Neural progenitor cell (in vitro differentiated cells): ENCODE results near the gene MEX3B. TPM values are rescaled to one million over a fixed set of nuclear protein-coding genes. Genes with fewer than 3 reads are reported as not detected.

Experiments used
- DNase-seq: peaks from one replicate; pipeline ENCODE4 v3.0.0-alpha.2; 2016; ENCODE audit warnings: low spot score
- H2AFZ ChIP-seq: fragments of 200-600 bp; sonication (generic); replicated peaks from 2 replicates; pipeline ENCODE4 v1.6.1; 2016; ENCODE audit warnings: antibody characterized with exemption
- H3F3A ChIP-seq: fragments of 200-600 bp; sonication (generic); 2 replicates; pipeline ENCODE4 v1.6.1; 2016; ENCODE audit warnings: antibody characterized with exemption, low read depth
- H3K27ac ChIP-seq: fragments of 200-600 bp; sonication (generic); 2 replicates; pipeline ENCODE4 v1.5.1; 2016; ENCODE audit warnings: mild to moderate bottlenecking
- H3K27me3 ChIP-seq: fragments of 200-600 bp; sonication (generic); 2 replicates; pipeline ENCODE4 v1.6.1; 2016; ENCODE audit warnings: mild to moderate bottlenecking, moderate library complexity
- H3K36me3 ChIP-seq: fragments of 200-600 bp; sonication (generic); 2 replicates; pipeline ENCODE4 v1.5.1; 2016
- H3K4me1 ChIP-seq: fragments of 200-600 bp; sonication (generic); 2 replicates; pipeline ENCODE4 v1.6.1; 2016; ENCODE audit warnings: mixed run types
- H3K4me2 ChIP-seq: fragments of 200-600 bp; sonication (generic); 2 replicates; pipeline ENCODE4 v1.6.1; 2016
- H3K4me3 ChIP-seq: fragments of 200-600 bp; sonication (generic); 2 replicates; pipeline ENCODE4 v1.5.1; 2016
- H3K79me2 ChIP-seq: fragments of 200-600 bp; sonication (generic); 2 replicates; pipeline ENCODE4 v1.6.1; 2016; ENCODE audit warnings: low read depth
- H3K9ac ChIP-seq: fragments of 200-600 bp; sonication (generic); 2 replicates; pipeline ENCODE4 v1.6.1; 2016
- H3K9me3 ChIP-seq: fragments of 200-600 bp; sonication (generic); 2 replicates; pipeline ENCODE4 v1.5.1; 2016; ENCODE audit warnings: low read depth
- H4K20me1 ChIP-seq: fragments of 200-600 bp; sonication (generic); 2 replicates; pipeline ENCODE4 v1.6.1; 2016; ENCODE audit warnings: low read depth
- H3K27ac Mint-ChIP-seq: 3 replicates; pipeline ENCODE4 v1.8.0; 2021; ENCODE audit warnings: mixed read lengths
- H3K27me3 Mint-ChIP-seq: 2 replicates; pipeline ENCODE4 v1.8.0; 2022; ENCODE audit warnings: low read depth, mild to moderate bottlenecking, inconsistent platforms, moderate library complexity, mixed read lengths; ENCODE audit not compliant: insufficient read depth
- H3K36me3 Mint-ChIP-seq: 3 replicates; pipeline ENCODE4 v1.8.0; 2021; ENCODE audit warnings: mixed read lengths
- H3K4me1 Mint-ChIP-seq: 3 replicates; pipeline ENCODE4 v1.8.0; 2021; ENCODE audit warnings: mixed read lengths
- H3K4me3 Mint-ChIP-seq: 3 replicates; pipeline ENCODE4 v1.8.0; 2021; ENCODE audit warnings: mild to moderate bottlenecking, moderate library complexity, mixed read lengths
- H3K9me3 Mint-ChIP-seq: 3 replicates; pipeline ENCODE4 v1.8.0; 2020; ENCODE audit warnings: mixed read lengths
- EZH2 ChIP-seq: fragments of 200-600 bp; sonication (generic); IDR thresholded peaks from 2 replicates; pipeline ENCODE4 v1.6.1; 2017; ENCODE audit warnings: antibody characterized with exemption, mild to moderate bottlenecking, moderate library complexity
- EZH2phosphoT487 ChIP-seq: fragments of 200-600 bp; sonication (generic); IDR thresholded peaks from 2 replicates; pipeline ENCODE4 v1.6.1; 2017; ENCODE audit warnings: antibody characterized with exemption
- total RNA-seq: library from RNA; depleted of rRNA; stranded (reverse); fragments of >200 nt; gene quantifications from 2 replicates; pipeline ENCODE4 v1.2.3, GENCODE V29; 2015; ENCODE audit warnings: low replicate concordance
- TF ChIP-seq, protein P1 (sequence below): fragments of 200-600 bp; sonication (generic); IDR thresholded peaks from 2 replicates; pipeline ENCODE4 v1.5.1; 2017; ENCODE audit warnings: antibody characterized with exemption, mild to moderate bottlenecking

MEX3B gene
- total RNA-seq, 1 donor from 2014 or later, result 29.5 TPM

GRCh38 chr15:82058026-82058425 lies 12.2 kb upstream of the MEX3B start:
- H3K4me3 Mint-ChIP-seq, result no peak overlapping the region
- peak overlapping the region; percentile 34 for H3K4me3 ChIP-seq

GRCh38 chr15:82056958-82057823 lies 11.4 kb upstream of the MEX3B start:
- Histone ChIP-seq H3K36me3 (no peaks in the 10 kb centered on the region), H2AFZ (peak overlapping the region; percentile 72), H3K4me2 (peak overlapping the region; percentile 70), H3K4me1 (peaks cover 15% of the 10 kb centered on the region), H3K27me3 (peaks cover 48% of the 10 kb centered on the region), H3K9ac (no peak overlapping the region), H3K9me3 (no peaks in the 10 kb centered on the region), H3K4me3 (peak overlapping the region; percentile 34), H3K79me2 (no peaks in the 10 kb centered on the region), H4K20me1 (no peaks in the 10 kb centered on the region), H3K27ac (no peak overlapping the region), H3F3A (no peaks in the 10 kb centered on the region)
- Mint-ChIP-seq H3K36me3 (no peaks in the 10 kb centered on the region), H3K4me1 (peaks cover 24% of the 10 kb centered on the region), H3K4me3 (peak overlapping the region; percentile 15), H3K27me3 (peaks cover 10% of the 10 kb centered on the region), H3K27ac (no peak overlapping the region), H3K9me3 (no peaks in the 10 kb centered on the region)
- TF ChIP-seq, protein P1, sequence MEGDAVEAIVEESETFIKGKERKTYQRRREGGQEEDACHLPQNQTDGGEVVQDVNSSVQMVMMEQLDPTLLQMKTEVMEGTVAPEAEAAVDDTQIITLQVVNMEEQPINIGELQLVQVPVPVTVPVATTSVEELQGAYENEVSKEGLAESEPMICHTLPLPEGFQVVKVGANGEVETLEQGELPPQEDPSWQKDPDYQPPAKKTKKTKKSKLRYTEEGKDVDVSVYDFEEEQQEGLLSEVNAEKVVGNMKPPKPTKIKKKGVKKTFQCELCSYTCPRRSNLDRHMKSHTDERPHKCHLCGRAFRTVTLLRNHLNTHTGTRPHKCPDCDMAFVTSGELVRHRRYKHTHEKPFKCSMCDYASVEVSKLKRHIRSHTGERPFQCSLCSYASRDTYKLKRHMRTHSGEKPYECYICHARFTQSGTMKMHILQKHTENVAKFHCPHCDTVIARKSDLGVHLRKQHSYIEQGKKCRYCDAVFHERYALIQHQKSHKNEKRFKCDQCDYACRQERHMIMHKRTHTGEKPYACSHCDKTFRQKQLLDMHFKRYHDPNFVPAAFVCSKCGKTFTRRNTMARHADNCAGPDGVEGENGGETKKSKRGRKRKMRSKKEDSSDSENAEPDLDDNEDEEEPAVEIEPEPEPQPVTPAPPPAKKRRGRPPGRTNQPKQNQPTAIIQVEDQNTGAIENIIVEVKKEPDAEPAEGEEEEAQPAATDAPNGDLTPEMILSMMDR, result no peak
- TF ChIP-seq EZH2phosphoT487 (no peak), EZH2 (no peak)
- DNase-seq, result peak; percentile 45

More at GRCh38 chr15:82058026-82058425, 12.2 kb upstream of the MEX3B start:
- Histone ChIP-seq H2AFZ (peak overlapping the region; percentile 72), H3K4me2 (peak overlapping the region; percentile 70), H3K79me2 (no peaks in the 10 kb centered on the region), H3K9ac (no peak overlapping the region), H4K20me1 (no peaks in the 10 kb centered on the region), H3K9me3 (no peaks in the 10 kb centered on the region), H3K27me3 (peaks cover 57% of the 10 kb centered on the region), H3K27ac (no peak overlapping the region), H3F3A (no peaks in the 10 kb centered on the region), H3K36me3 (no peaks in the 10 kb centered on the region), H3K4me1 (peaks cover 22% of the 10 kb centered on the region)
- Mint-ChIP-seq H3K27ac (no peak overlapping the region), H3K4me1 (peaks cover 29% of the 10 kb centered on the region), H3K27me3 (peaks cover 10% of the 10 kb centered on the region), H3K9me3 (no peaks in the 10 kb centered on the region), H3K36me3 (no peaks in the 10 kb centered on the region)
- TF ChIP-seq, protein P1, result no peak
- no peak for TF ChIP-seq EZH2phosphoT487
- no peak for TF ChIP-seq EZH2
- peak; percentile 20 for DNase-seq

GRCh38 chr15:82052751-82053150 lies 6.9 kb upstream of the MEX3B start:
- TF ChIP-seq, protein P1, result no peak
- TF ChIP-seq EZH2, result no peak
- TF ChIP-seq EZH2phosphoT487, result no peak
- Mint-ChIP-seq H3K4me3 (no peak overlapping the region), H3K27ac (no peak overlapping the region), H3K36me3 (no peaks in the 10 kb centered on the region), H3K27me3 (peaks cover 13% of the 10 kb centered on the region), H3K4me1 (peaks cover 17% of the 10 kb centered on the region), H3K9me3 (no peaks in the 10 kb centered on the region)
- Histone ChIP-seq H2AFZ (no peak overlapping the region), H3K4me1 (peaks cover 19% of the 10 kb centered on the region), H3K27me3 (peaks cover 34% of the 10 kb centered on the region), H3K36me3 (no peaks in the 10 kb centered on the region), H3K4me2 (no peak overlapping the region), H3K9ac (no peak overlapping the region), H3K79me2 (no peaks in the 10 kb centered on the region), H3F3A (peaks cover 8% of the 10 kb centered on the region), H3K27ac (no peak overlapping the region), H4K20me1 (no peaks in the 10 kb centered on the region), H3K9me3 (no peaks in the 10 kb centered on the region), H3K4me3 (no peak overlapping the region)
- no peak for DNase-seq
